Measurements from ENCODE around the gene C5orf22.

Gene C5orf22

GRCh38 chr5:31531888-31532547 lies at the start of gene C5orf22, which contains the start of gene DROSHA:
TSS of gene C5orf22 (plus strand) at chr5:31532301. CDS start at chr5:31532393, 92 bp downstream.
TSS of gene DROSHA (minus strand) at chr5:31532093. CDS start at chr5:31529059, 3,034 bp downstream.
- TF ChIP-seq POLR2A (IDR thresholded peaks at IDR 0.05; ENCODE audit: extremely low read depth, insufficient read length) (peak; percentile 89), MYC (IDR thresholded peaks at IDR 0.05; ENCODE audit: low read depth, low read length) (peak; percentile 36; the same call in 1 of the 2 replicates), MAX (IDR thresholded peaks at IDR 0.05; ENCODE audit: low read depth, low read length) (peak; percentile 6; the same call in 1 of the 2 replicates), CTCF (IDR thresholded peaks at IDR 0.05; ENCODE audit: low read depth, low read length) (peak; percentile 30)
- peak within 1 kb of the TSS; percentile 96 for H3K4me3 ChIP-seq (ENCODE audit: low read depth, low read length)
- peak; percentile 99 for DNase-seq (ENCODE audit: low read depth)

GRCh38 chr5:31485376-31486207 lies 46.5 kb upstream of the C5orf22 start:
- H3K4me3 ChIP-seq (ENCODE audit: low read depth, low read length) = no peak overlapping the region
- DNase-seq (ENCODE audit: low read depth) = no peak
- TF ChIP-seq CTCF (IDR thresholded peaks at IDR 0.05; ENCODE audit: low read depth, low read length) (no peak), POLR2A (IDR thresholded peaks at IDR 0.05; ENCODE audit: extremely low read depth, insufficient read length) (no peak), MYC (IDR thresholded peaks at IDR 0.05; ENCODE audit: low read depth, low read length) (no peak), MAX (IDR thresholded peaks at IDR 0.05; ENCODE audit: low read depth, low read length) (no peak)

DNA sequence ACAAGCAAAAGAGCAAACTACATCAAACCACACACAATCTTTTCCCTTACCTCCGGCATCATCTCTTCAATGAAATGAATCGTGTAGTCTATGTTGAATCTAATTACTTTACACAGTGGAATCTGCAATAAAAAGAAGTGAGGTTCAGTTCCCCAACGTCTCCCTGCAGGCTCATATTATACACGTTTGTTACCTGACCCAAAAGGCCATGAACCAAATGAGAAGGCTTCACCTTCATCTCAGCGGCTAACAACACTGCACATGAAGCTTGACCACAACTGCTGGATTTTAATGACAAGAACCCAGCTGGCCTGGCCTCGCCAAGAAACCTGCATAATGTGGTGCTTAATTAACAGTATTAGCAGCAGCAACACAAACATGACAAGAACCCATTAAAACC lies 45.7 kb upstream of the C5orf22 start:
- no peak overlapping the region for H3K4me3 ChIP-seq (ENCODE audit: low read depth, low read length)
- no peak for DNase-seq (ENCODE audit: low read depth)
- no peak for TF ChIP-seq MAX (IDR thresholded peaks at IDR 0.05; ENCODE audit: low read depth, low read length)
- no peak for TF ChIP-seq CTCF (IDR thresholded peaks at IDR 0.05; ENCODE audit: low read depth, low read length)
- no peak for TF ChIP-seq MYC (IDR thresholded peaks at IDR 0.05; ENCODE audit: low read depth, low read length)
- no peak for TF ChIP-seq POLR2A (IDR thresholded peaks at IDR 0.05; ENCODE audit: extremely low read depth, insufficient read length)

GRCh38 chr5:31487506-31487905 lies 44.6 kb upstream of the C5orf22 start:
- DNase-seq (ENCODE audit: low read depth) = no peak
- TF ChIP-seq POLR2A (IDR thresholded peaks at IDR 0.05; ENCODE audit: extremely low read depth, insufficient read length) = no peak
- TF ChIP-seq MAX (IDR thresholded peaks at IDR 0.05; ENCODE audit: low read depth, low read length) = no peak
- no peak for TF ChIP-seq MYC (IDR thresholded peaks at IDR 0.05; ENCODE audit: low read depth, low read length)
- no peak for TF ChIP-seq CTCF (IDR thresholded peaks at IDR 0.05; ENCODE audit: low read depth, low read length)
- H3K4me3 ChIP-seq (ENCODE audit: low read depth, low read length) = no peak overlapping the region

DNA sequence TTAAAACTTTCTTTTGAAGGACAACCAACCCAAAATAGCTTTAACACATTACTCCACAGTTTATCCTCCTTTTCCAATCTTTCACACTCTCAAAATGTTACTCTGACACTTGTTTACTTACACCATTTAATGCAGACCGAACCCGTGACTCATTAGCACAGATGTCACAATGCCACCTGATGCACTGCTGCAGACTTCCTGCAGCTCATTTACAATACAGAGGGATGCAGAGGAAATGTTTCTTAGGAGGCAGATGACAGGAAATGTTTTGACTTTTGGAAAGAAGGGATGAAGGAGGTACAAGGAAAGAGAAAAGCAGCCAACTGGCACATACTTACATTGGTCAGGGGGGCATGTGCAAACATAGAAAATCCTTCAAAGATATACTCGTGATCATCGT lies 39.2 kb upstream of the C5orf22 start:
- TF ChIP-seq MYC (IDR thresholded peaks at IDR 0.05; ENCODE audit: low read depth, low read length) (no peak), CTCF (IDR thresholded peaks at IDR 0.05; ENCODE audit: low read depth, low read length) (no peak), MAX (IDR thresholded peaks at IDR 0.05; ENCODE audit: low read depth, low read length) (no peak), POLR2A (IDR thresholded peaks at IDR 0.05; ENCODE audit: extremely low read depth, insufficient read length) (no peak)
- no peak overlapping the region for H3K4me3 ChIP-seq (ENCODE audit: low read depth, low read length)
- no peak for DNase-seq (ENCODE audit: low read depth)
